ENCODE data around the gene MSH5. TPM values are rescaled to one million over a fixed set of nuclear protein-coding genes. Genes with fewer than 3 reads are reported as not detected.
"Not testable (repeated sequence)": the region's sequence is repeated elsewhere in the genome, so short reads cannot be mapped to it uniquely, and the experiment has no call there.

Gene MSH5
- total and polyA plus RNA-seq, 2 experiments from 2014 or later = 12.1 to 23.9 TPM

DNA sequence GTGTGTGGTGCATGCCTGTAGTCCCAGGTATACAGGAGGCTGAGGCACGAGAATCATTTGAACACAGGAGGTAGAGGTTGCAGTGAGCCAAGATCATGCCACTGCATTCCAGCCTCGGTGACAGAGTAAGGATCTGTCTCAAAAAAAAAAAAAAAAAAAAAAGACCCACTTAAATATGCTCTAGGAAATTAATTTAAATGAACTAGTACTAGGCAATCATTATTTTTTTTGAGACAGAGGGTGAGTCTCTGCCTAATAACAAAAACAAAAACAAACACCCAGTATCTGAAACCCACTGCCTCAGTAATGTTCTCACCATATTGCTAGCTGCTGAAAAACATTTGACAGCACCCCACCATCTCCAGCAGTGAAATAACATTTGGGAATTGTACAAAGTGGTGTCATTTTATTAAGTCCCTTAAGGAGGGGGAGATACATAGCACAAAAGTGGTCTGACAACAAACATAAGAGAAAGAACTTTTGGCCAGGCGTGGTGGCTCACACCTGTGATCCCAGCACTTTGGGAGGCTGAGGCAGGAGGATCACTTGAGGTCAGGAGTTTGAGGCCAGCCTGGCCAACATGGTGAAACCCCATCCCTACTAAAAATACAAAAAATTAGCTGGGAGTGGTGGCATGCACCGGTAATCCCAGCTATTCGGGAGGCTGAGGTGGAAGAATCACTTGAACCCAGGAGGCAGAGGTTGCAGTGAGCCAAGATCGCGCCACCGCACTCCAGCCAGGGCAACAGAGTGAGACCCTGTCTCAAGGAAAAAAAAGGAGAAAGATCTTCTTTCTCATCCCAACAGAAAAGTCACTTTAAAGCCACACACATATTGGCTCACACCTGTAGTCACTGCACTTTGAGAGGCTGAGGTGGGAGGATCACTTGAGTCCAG, 61.5 kb downstream of the MSH5 start:
- not testable (repeated sequence) for H3K27me3 Mint-ChIP-seq (ENCODE audit: insufficient read depth, low read depth, poor library complexity); H2AFZ ChIP-seq; H3K36me3 ChIP-seq (ENCODE audit: insufficient read depth); H3K4me2 ChIP-seq; H3K9me2 ChIP-seq (ENCODE audit: insufficient read depth); H4K20me1 ChIP-seq (replicated peaks; ENCODE audit: insufficient read depth); H3K4me3 Mint-ChIP-seq; H3K27me3 ChIP-seq (ENCODE audit: insufficient read depth); H3K27ac Mint-ChIP-seq; DNase-seq (ENCODE audit: low spot score); H3K4me1 Mint-ChIP-seq; H3K27ac ChIP-seq (ENCODE audit: low read depth); H3K4me1 ChIP-seq (ENCODE audit: insufficient read depth); ATAC-seq; H3K4me3 ChIP-seq; H3K9me3 Mint-ChIP-seq
- peaks cover 36% of the 10 kb centered on the region for H3F3A ChIP-seq (replicated peaks; ENCODE audit: low read depth)
- H3K79me2 ChIP-seq (replicated peaks; ENCODE audit: insufficient read depth) = peaks cover 37% of the 10 kb centered on the region
- peaks cover 42% of the 10 kb centered on the region for H3K36me3 Mint-ChIP-seq (ENCODE audit: low read depth)

DNA sequence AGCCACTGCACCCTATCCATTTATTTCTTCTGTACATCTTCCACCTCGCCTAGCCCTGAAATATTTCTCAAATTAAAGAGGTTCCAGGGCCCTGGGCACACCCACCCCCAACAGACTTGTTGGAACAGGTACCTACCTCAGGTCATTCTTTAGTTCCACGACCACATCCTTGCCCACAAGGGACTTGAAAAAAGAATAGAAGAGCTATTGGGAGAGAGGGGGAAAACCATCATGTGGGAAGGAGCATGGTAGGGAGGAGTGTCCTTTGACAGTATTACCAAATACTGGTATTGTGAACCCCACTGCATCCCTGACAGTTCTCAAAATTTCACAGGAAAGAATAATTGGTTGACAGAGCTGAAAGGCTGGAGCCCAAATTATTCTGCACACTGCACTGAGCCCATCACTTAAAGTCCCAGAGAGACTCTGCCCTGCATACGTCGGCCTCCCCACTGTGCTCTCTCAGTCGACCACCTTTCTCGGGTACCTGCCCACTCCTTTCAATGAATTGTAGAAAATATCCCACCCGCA, 66.2 kb downstream of the MSH5 start:
- no peak for ATAC-seq
- no peaks in the 10 kb centered on the region; the same call in 1 of the 2 replicates for H3K36me3 ChIP-seq (ENCODE audit: insufficient read depth)
- no peak for DNase-seq (ENCODE audit: low spot score)
- H3K27me3 ChIP-seq (ENCODE audit: insufficient read depth) = no peaks in the 10 kb centered on the region
- Mint-ChIP-seq H3K4me3 (peak overlapping the region; percentile 93), H3K9me3 (no peaks in the 10 kb centered on the region), H3K27ac (peak overlapping the region; percentile 93), H3K27me3 (ENCODE audit: insufficient read depth, low read depth, poor library complexity) (peaks cover 9% of the 10 kb centered on the region), H3K36me3 (ENCODE audit: low read depth) (peaks cover 27% of the 10 kb centered on the region), H3K4me1 (peaks cover 4% of the 10 kb centered on the region; the same call in 1 of the 3 replicates)
- H4K20me1 ChIP-seq (replicated peaks; ENCODE audit: insufficient read depth) = peaks cover 3% of the 10 kb centered on the region; the same call in 1 of the 2 replicates
- H2AFZ ChIP-seq = peak overlapping the region; percentile 96
- peak overlapping the region; percentile 97 for H3K27ac ChIP-seq (ENCODE audit: low read depth)
- H3K9me2 ChIP-seq (ENCODE audit: insufficient read depth) = no peaks in the 10 kb centered on the region
- no peak for TF ChIP-seq ETS1 (IDR thresholded peaks at IDR 0.05)
- peaks cover 39% of the 10 kb centered on the region for H3K79me2 ChIP-seq (replicated peaks; ENCODE audit: insufficient read depth)
- peak overlapping the region; percentile 97 for H3K4me2 ChIP-seq
- peaks cover 7% of the 10 kb centered on the region; the same call in 1 of the 2 replicates for H3K4me1 ChIP-seq (ENCODE audit: insufficient read depth)
- peak overlapping the region; percentile 96 for H3K4me3 ChIP-seq
- H3F3A ChIP-seq (replicated peaks; ENCODE audit: low read depth) = peaks cover 15% of the 10 kb centered on the region

GRCh38 chr6:31806470-31807272, 66.9 kb downstream of the MSH5 start, which contains the start of gene LSM2:
Gene LSM2 (minus strand): TSS chr6:31806966. CDS start chr6:31806757, 209 bp downstream.
- Histone ChIP-seq H4K20me1 (replicated peaks; ENCODE audit: insufficient read depth) (no peaks in the 10 kb centered on the region), H3F3A (replicated peaks; ENCODE audit: low read depth) (peaks cover 15% of the 10 kb centered on the region), H3K4me1 (ENCODE audit: insufficient read depth) (peaks cover 7% of the 10 kb centered on the region; the same call in 1 of the 2 replicates), H3K36me3 (ENCODE audit: insufficient read depth) (no peaks in the 10 kb centered on the region; the same call in 1 of the 2 replicates), H3K79me2 (replicated peaks; ENCODE audit: insufficient read depth) (peaks cover 35% of the 10 kb centered on the region), H2AFZ (peak within 1 kb of the TSS; percentile 96), H3K4me2 (peak within 1 kb of the TSS; percentile 97), H3K9me2 (ENCODE audit: insufficient read depth) (no peaks in the 10 kb centered on the region), H3K27me3 (ENCODE audit: insufficient read depth) (no peaks in the 10 kb centered on the region), H3K27ac (ENCODE audit: low read depth) (peak within 1 kb of the TSS; percentile 97), H3K4me3 (peak within 1 kb of the TSS; percentile 96)
- Mint-ChIP-seq H3K9me3 (no peaks in the 10 kb centered on the region), H3K4me3 (peak within 1 kb of the TSS; percentile 93), H3K36me3 (ENCODE audit: low read depth) (peaks cover 21% of the 10 kb centered on the region), H3K4me1 (peaks cover 4% of the 10 kb centered on the region; the same call in 1 of the 3 replicates), H3K27ac (peak within 1 kb of the TSS; percentile 93), H3K27me3 (ENCODE audit: insufficient read depth, low read depth, poor library complexity) (peaks cover 9% of the 10 kb centered on the region)
- ATAC-seq = peak; percentile 93
- peak; percentile 98 for DNase-seq (ENCODE audit: low spot score)
- TF ChIP-seq POLR2AphosphoS5 (IDR thresholded peaks at IDR 0.05; ENCODE audit: low read depth) (peak; percentile 82), REST (IDR thresholded peaks at IDR 0.05; ENCODE audit: unreplicated experiment) (no peak), CREB1 (CRISPR knock-in tag; IDR thresholded peaks at IDR 0.05; ENCODE audit: low read depth) (peak; percentile 96), ETS1 (IDR thresholded peaks at IDR 0.05) (peak; percentile 40; the same call in 1 of the 2 replicates)
- TF ChIP-seq, protein P1, sequence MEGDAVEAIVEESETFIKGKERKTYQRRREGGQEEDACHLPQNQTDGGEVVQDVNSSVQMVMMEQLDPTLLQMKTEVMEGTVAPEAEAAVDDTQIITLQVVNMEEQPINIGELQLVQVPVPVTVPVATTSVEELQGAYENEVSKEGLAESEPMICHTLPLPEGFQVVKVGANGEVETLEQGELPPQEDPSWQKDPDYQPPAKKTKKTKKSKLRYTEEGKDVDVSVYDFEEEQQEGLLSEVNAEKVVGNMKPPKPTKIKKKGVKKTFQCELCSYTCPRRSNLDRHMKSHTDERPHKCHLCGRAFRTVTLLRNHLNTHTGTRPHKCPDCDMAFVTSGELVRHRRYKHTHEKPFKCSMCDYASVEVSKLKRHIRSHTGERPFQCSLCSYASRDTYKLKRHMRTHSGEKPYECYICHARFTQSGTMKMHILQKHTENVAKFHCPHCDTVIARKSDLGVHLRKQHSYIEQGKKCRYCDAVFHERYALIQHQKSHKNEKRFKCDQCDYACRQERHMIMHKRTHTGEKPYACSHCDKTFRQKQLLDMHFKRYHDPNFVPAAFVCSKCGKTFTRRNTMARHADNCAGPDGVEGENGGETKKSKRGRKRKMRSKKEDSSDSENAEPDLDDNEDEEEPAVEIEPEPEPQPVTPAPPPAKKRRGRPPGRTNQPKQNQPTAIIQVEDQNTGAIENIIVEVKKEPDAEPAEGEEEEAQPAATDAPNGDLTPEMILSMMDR (conservative IDR thresholded peaks at IDR 0.05; ENCODE audit: low read depth in 2 of 2) = peak; percentile 30 to 45
